Neuron (in vitro differentiated cells): ENCODE results near the gene DIS3L.
"Not testable (repeated sequence)": the region's sequence is repeated elsewhere in the genome, so short reads cannot be mapped to it uniquely, and the experiment has no call there.

ENCODE experiments used
- H2AFZ ChIP-seq: one replicate; pipeline ENCODE4 v1.6.1; 2013; ENCODE audit warnings: low read depth, mild to moderate bottlenecking, inconsistent platforms, low read length, moderate library complexity
- H3K27me3 ChIP-seq: one replicate; pipeline ENCODE4 v1.6.1; 2013; ENCODE audit warnings: low read length; ENCODE audit not compliant: insufficient read depth
- H3K36me3 ChIP-seq: one replicate; pipeline ENCODE4 v1.6.1; 2013; ENCODE audit warnings: low read length; ENCODE audit not compliant: insufficient read depth
- H3K4me1 ChIP-seq: one replicate; pipeline ENCODE4 v1.6.1; 2013; ENCODE audit warnings: low read length; ENCODE audit not compliant: insufficient read depth
- H3K4me3 ChIP-seq: 2 replicates; pipeline ENCODE4 v1.5.1; 2013; ENCODE audit warnings: mild to moderate bottlenecking, low read length, moderate library complexity
- H3K9me3 ChIP-seq: one replicate; pipeline ENCODE4 v1.6.1; 2013; ENCODE audit warnings: low read length

DIS3L gene

GRCh38 chr15:66308531-66308930 is 15.2 kb downstream of the DIS3L start:
- Histone ChIP-seq H3K27me3 (no peaks in the 10 kb centered on the region), H3K4me3 (no peak overlapping the region), H3K36me3 (peaks cover 51% of the 10 kb centered on the region), H2AFZ (no peak overlapping the region), H3K9me3 (no peaks in the 10 kb centered on the region), H3K4me1 (no peaks in the 10 kb centered on the region)

GRCh38 chr15:66309828-66310227 is 16.5 kb downstream of the DIS3L start:
- Histone ChIP-seq H3K36me3 (peaks cover 64% of the 10 kb centered on the region), H3K27me3 (no peaks in the 10 kb centered on the region), H3K4me1 (no peaks in the 10 kb centered on the region), H3K4me3 (no peak overlapping the region), H2AFZ (no peak overlapping the region), H3K9me3 (no peaks in the 10 kb centered on the region)

DNA sequence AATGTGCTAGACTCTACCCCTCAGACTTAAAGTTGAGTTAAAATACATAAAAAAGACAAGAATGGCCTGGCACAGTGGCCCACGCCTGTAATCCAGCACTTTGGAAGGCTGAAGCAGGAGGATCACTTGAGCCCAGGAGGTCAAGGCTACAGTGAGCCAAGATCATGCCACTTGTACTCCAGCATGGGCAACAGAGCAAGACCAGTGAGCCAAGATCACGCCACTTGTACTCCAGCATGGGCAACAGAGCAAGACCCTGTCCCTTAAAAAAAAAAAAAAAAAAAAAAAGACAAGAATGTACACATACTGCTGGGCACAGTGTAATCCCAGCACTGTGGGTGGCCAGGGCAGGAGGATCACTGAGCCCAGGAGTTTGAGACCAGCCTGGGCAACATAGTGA is 17.4 kb downstream of the DIS3L start:
- Histone ChIP-seq H2AFZ (no peak overlapping the region), H3K36me3 (peaks cover 71% of the 10 kb centered on the region)

DNA sequence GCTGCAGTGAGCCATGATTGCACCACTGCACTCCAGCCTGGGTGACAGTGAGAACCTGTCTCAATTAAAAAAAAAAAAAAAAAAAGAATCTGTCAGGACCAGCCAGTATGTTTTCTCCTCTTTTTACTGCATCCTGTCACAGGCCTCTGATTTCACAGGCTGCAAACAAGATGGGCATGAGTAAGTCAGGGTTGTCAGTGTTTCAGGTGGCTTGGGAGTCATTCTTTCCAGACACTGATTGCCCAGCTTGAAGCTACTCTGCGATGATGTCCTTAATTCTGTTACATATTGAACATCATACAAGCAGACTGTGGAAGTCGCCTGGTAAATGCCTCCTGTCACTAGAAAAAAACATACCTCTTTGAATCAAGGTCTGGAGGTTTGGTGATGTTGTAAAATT is 18.8 kb downstream of the DIS3L start:
- Histone ChIP-seq H3K4me1 (no peaks in the 10 kb centered on the region), H2AFZ (no peak overlapping the region), H3K27me3 (no peaks in the 10 kb centered on the region), H3K4me3 (no peak overlapping the region), H3K9me3 (no peaks in the 10 kb centered on the region), H3K36me3 (peaks cover 74% of the 10 kb centered on the region)

More for the DNA sequence above, 17.4 kb downstream of the DIS3L start:
- no peaks in the 10 kb centered on the region for H3K27me3 ChIP-seq
- H3K4me3 ChIP-seq: no peak overlapping the region
- no peaks in the 10 kb centered on the region for H3K4me1 ChIP-seq
- H3K9me3 ChIP-seq: no peaks in the 10 kb centered on the region

- Histone ChIP-seq H3K4me3 (no peak overlapping the region), H3K9me3 (no peaks in the 10 kb centered on the region), H3K27me3 (no peaks in the 10 kb centered on the region), H3K4me1 (no peaks in the 10 kb centered on the region), H3K36me3 (peaks cover 68% of the 10 kb centered on the region), H2AFZ (no peak overlapping the region)
Observed at GRCh38 chr15:66323312-66323928, 30.1 kb downstream of the DIS3L start.

GRCh38 chr15:66326051-66326450 is 32.7 kb downstream of the DIS3L start:
- Histone ChIP-seq H3K4me3 (no peak overlapping the region), H3K27me3 (no peaks in the 10 kb centered on the region), H2AFZ (no peak overlapping the region), H3K4me1 (no peaks in the 10 kb centered on the region), H3K9me3 (no peaks in the 10 kb centered on the region), H3K36me3 (peaks cover 67% of the 10 kb centered on the region)

GRCh38 chr15:66327736-66328135 is 34.4 kb downstream of the DIS3L start:
- Histone ChIP-seq H3K4me3 (no peak overlapping the region), H3K4me1 (no peaks in the 10 kb centered on the region), H3K27me3 (no peaks in the 10 kb centered on the region), H2AFZ (no peak overlapping the region), H3K9me3 (no peaks in the 10 kb centered on the region), H3K36me3 (peaks cover 68% of the 10 kb centered on the region)

DNA sequence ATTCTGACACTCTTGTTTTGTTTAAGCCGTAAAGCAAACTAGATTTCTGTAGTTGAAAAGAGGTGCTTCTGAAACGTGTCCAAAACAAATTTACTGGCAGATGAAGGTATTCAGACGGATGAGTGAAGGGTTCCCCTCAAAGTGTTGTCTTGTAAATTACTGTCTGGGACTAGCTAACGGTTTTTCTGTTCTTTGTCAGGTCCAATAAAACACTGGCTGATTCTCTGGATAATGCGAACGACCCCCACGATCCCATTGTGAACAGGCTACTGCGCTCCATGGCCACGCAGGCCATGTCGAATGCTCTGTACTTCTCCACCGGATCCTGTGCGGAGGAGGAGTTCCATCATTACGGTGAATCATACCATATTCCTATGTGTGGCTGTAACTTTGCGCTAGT is 35.4 kb downstream of the DIS3L start:
- H3K27me3 ChIP-seq: no peaks in the 10 kb centered on the region
- no peak overlapping the region for H2AFZ ChIP-seq
- H3K4me3 ChIP-seq: no peak overlapping the region
- peaks cover 71% of the 10 kb centered on the region for H3K36me3 ChIP-seq
- H3K9me3 ChIP-seq: no peaks in the 10 kb centered on the region
- H3K4me1 ChIP-seq: no peaks in the 10 kb centered on the region

DNA sequence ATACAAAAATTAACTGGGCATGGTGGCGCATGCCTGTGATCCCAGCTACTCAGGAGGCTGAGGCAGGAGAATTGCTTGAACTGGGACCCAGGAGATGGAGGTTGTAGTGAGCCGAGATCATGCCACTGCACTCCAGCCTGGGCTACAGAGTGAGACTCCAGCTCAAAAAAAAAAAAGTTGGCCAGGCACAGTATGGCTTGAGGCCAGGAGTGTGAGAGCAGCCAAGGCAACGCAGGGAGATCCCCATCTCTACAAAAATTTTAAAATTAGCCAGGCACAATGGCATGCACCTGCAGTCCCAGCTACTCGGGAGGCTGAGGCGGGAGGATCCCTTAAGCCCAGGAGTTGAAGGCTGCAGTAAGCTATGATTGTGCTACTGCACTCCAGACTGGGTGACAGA is 55.2 kb downstream of the DIS3L start:
- not testable (repeated sequence) for H3K4me3 ChIP-seq, H2AFZ ChIP-seq, H3K4me1 ChIP-seq, H3K27me3 ChIP-seq, H3K9me3 ChIP-seq
- H3K36me3 ChIP-seq: peaks cover 38% of the 10 kb centered on the region

GRCh38 chr15:66356077-66356358 is 62.6 kb downstream of the DIS3L start:
- Histone ChIP-seq H3K4me3 (peak overlapping the region; percentile 62), H2AFZ (peak overlapping the region; percentile 74), H3K36me3 (peaks cover 8% of the 10 kb centered on the region), H3K9me3 (no peaks in the 10 kb centered on the region), H3K4me1 (peaks cover 7% of the 10 kb centered on the region), H3K27me3 (no peaks in the 10 kb centered on the region)

GRCh38 chr15:66356359-66357236 is 63.2 kb downstream of the DIS3L start, which contains the start of gene TIPIN:
TIPIN (minus strand) TSS chr15:66356685; CDS start chr15:66352947, 3,738 bp downstream.
- Histone ChIP-seq H3K4me1 (peaks cover 7% of the 10 kb centered on the region), H3K9me3 (no peaks in the 10 kb centered on the region), H2AFZ (peak within 1 kb of the TSS; percentile 74), H3K36me3 (peaks cover 4% of the 10 kb centered on the region), H3K27me3 (no peaks in the 10 kb centered on the region), H3K4me3 (peak within 1 kb of the TSS; percentile 62)

GRCh38 chr15:66359740-66360139 is 66.4 kb downstream of the DIS3L start:
- H3K4me3 ChIP-seq: no peak overlapping the region
- no peaks in the 10 kb centered on the region for H3K27me3 ChIP-seq

GRCh38 chr15:66361745-66362460 is 68.5 kb downstream of the DIS3L start:
- not testable (repeated sequence) for H3K9me3 ChIP-seq, H3K27me3 ChIP-seq, H3K36me3 ChIP-seq, H3K4me1 ChIP-seq, H3K4me3 ChIP-seq, H2AFZ ChIP-seq

More at GRCh38 chr15:66359740-66360139, 66.4 kb downstream of the DIS3L start:
- Histone ChIP-seq H3K9me3 (no peaks in the 10 kb centered on the region), H3K4me1 (peaks cover 7% of the 10 kb centered on the region), H3K36me3 (no peaks in the 10 kb centered on the region), H2AFZ (no peak overlapping the region)
